Astrocyte (in vitro differentiated cells and primary cell): Measurements from ENCODE around the gene DNM1. TPM values are rescaled to one million over a fixed set of nuclear protein-coding genes. Genes with fewer than 3 reads are reported as not detected.

Experiments used
- DNase-seq: peaks from one replicate; pipeline ENCODE4 v3.0.0-alpha.2; 2010; ENCODE audit warnings: low read depth
- FAIRE-seq: peaks from 2 replicates; lab custom pipeline; 2011; peaks lifted over from hg19 to GRCh38; lab: Jason Lieb, UNC
- H2AFZ ChIP-seq: 2 replicates; pipeline ENCODE4 v1.6.0; 2012; ENCODE audit warnings: low read depth, low read length, inconsistent platforms
- H3K27ac ChIP-seq: 2 replicates; pipeline ENCODE4 v1.5.1; 2011; ENCODE audit warnings: low read depth, low read length, inconsistent platforms
- H3K27me3 ChIP-seq: 2 replicates; pipeline ENCODE4 v1.6.0; 2011; ENCODE audit warnings: low read length, inconsistent platforms; ENCODE audit not compliant: insufficient read depth
- H3K36me3 ChIP-seq: 2 replicates; pipeline ENCODE4 v1.5.1; 2011; ENCODE audit warnings: low read length, inconsistent platforms; ENCODE audit not compliant: insufficient read depth
- H3K4me1 ChIP-seq: 2 replicates; pipeline ENCODE4 v1.5.1; 2011; ENCODE audit warnings: low read length, inconsistent platforms; ENCODE audit not compliant: insufficient read depth
- H3K4me2 ChIP-seq: 2 replicates; pipeline ENCODE4 v1.6.0; 2012; ENCODE audit warnings: low read length, inconsistent platforms
- H3K4me3 ChIP-seq: 2 replicates; pipeline ENCODE4 v1.5.1; 2011; ENCODE audit warnings: low read depth, mild to moderate bottlenecking, low read length, inconsistent platforms; ENCODE audit not compliant: insufficient read depth
- H3K79me2 ChIP-seq: 2 replicates; pipeline ENCODE4 v1.6.0; 2012; ENCODE audit warnings: mild to moderate bottlenecking, low read length, inconsistent platforms; ENCODE audit not compliant: insufficient read depth
- H3K9ac ChIP-seq: 2 replicates; pipeline ENCODE4 v1.6.0; 2012; ENCODE audit warnings: mild to moderate bottlenecking, low read length, inconsistent platforms
- H3K9me3 ChIP-seq: 2 replicates; pipeline ENCODE4 v1.5.1; 2012; ENCODE audit warnings: low read depth, mild to moderate bottlenecking, low read length, inconsistent platforms; ENCODE audit not compliant: insufficient read depth
- H4K20me1 ChIP-seq: 2 replicates; pipeline ENCODE4 v1.6.0; 2012; ENCODE audit warnings: low read length, inconsistent platforms; ENCODE audit not compliant: insufficient read depth
- H3K27ac Mint-ChIP-seq: one replicate; pipeline ENCODE4 v1.8.0; 2021; ENCODE audit warnings: mild to moderate bottlenecking, mixed read lengths; ENCODE audit not compliant: unreplicated experiment
- H3K27me3 Mint-ChIP-seq: one replicate; pipeline ENCODE4 v1.8.0; 2021; ENCODE audit warnings: low read depth, mixed read lengths; ENCODE audit not compliant: unreplicated experiment
- H3K36me3 Mint-ChIP-seq: one replicate; pipeline ENCODE4 v1.8.0; 2021; ENCODE audit warnings: low read depth, mixed read lengths; ENCODE audit not compliant: unreplicated experiment
- H3K4me1 Mint-ChIP-seq: one replicate; pipeline ENCODE4 v1.8.0; 2021; ENCODE audit warnings: low read depth, mixed read lengths; ENCODE audit not compliant: unreplicated experiment
- H3K4me3 Mint-ChIP-seq: one replicate; pipeline ENCODE4 v1.8.0; 2021; ENCODE audit warnings: mild to moderate bottlenecking, moderate library complexity, mixed read lengths; ENCODE audit not compliant: unreplicated experiment
- H3K9me3 Mint-ChIP-seq: one replicate; pipeline ENCODE4 v1.8.0; 2021; ENCODE audit warnings: mild to moderate bottlenecking, mixed read lengths; ENCODE audit not compliant: unreplicated experiment
- CTCF ChIP-seq: IDR thresholded peaks from 2 replicates; pipeline ENCODE4 v1.5.1; 2011; ENCODE audit warnings: low read depth, mild to moderate bottlenecking, inconsistent platforms, low read length, moderate library complexity; ENCODE audit not compliant: insufficient read depth
- EZH2 ChIP-seq: IDR thresholded peaks from 2 replicates; pipeline ENCODE4 v1.6.1; 2012; ENCODE audit warnings: mild to moderate bottlenecking, low read length, inconsistent platforms; ENCODE audit not compliant: insufficient read depth
- total RNA-seq: library from RNA; stranded (reverse); gene quantifications from 2 replicates; pipeline ENCODE4 v1.2.1, GENCODE V29; 2021

The DNM1 gene
- total RNA-seq, 1 donor from 2014 or later: 29.7 TPM

- H3K9me3 ChIP-seq: no peaks in the 10 kb centered on the region
- H3K79me2 ChIP-seq: peaks cover 23% of the 10 kb centered on the region
- H3K4me3 ChIP-seq: peak within 1 kb of the TSS; percentile 93
- H3K4me2 ChIP-seq: peak within 1 kb of the TSS; percentile 100
- H3K27ac ChIP-seq: peak within 1 kb of the TSS; percentile 63
- H3K4me1 ChIP-seq: peaks cover 13% of the 10 kb centered on the region
- Mint-ChIP-seq H3K27me3 (peaks cover 1% of the 10 kb centered on the region), H3K4me3 (peak within 1 kb of the TSS; percentile 81), H3K27ac (no peak within 1 kb of the TSS), H3K36me3 (peaks cover 17% of the 10 kb centered on the region), H3K4me1 (peaks cover 2% of the 10 kb centered on the region), H3K9me3 (no peaks in the 10 kb centered on the region)
- peaks cover 37% of the 10 kb centered on the region for H4K20me1 ChIP-seq
- TF ChIP-seq CTCF: no peak
- TF ChIP-seq EZH2: no peak
- DNase-seq (peak; percentile 60), FAIRE-seq (no peak)
- H2AFZ ChIP-seq: peak within 1 kb of the TSS; percentile 89
- H3K9ac ChIP-seq: peak within 1 kb of the TSS; percentile 92
- peaks cover 11% of the 10 kb centered on the region for H3K36me3 ChIP-seq
- H3K27me3 ChIP-seq: no peaks in the 10 kb centered on the region
Observed at GRCh38 chr9:128159784-128160602, 43.2 kb upstream of the DNM1 start, which contains the start of gene BBLN. Gene BBLN, plus strand, starts transcription at chr9:128160265. Its CDS starts 143 bp downstream, at chr9:128160408.

GRCh38 chr9:128160603-128160987 lies 42.6 kb upstream of the DNM1 start:
- H3K36me3 ChIP-seq: peaks cover 11% of the 10 kb centered on the region
- no peak for FAIRE-seq
- Mint-ChIP-seq H3K27me3 (no peaks in the 10 kb centered on the region), H3K27ac (no peak overlapping the region), H3K9me3 (no peaks in the 10 kb centered on the region), H3K36me3 (peaks cover 17% of the 10 kb centered on the region), H3K4me1 (peaks cover 2% of the 10 kb centered on the region), H3K4me3 (peak overlapping the region; percentile 81)
- H2AFZ ChIP-seq: peak overlapping the region; percentile 87
- peaks cover 13% of the 10 kb centered on the region for H3K4me1 ChIP-seq
- H3K9me3 ChIP-seq: no peaks in the 10 kb centered on the region
- peak overlapping the region; percentile 63 for H3K27ac ChIP-seq
- peak overlapping the region; percentile 92 for H3K9ac ChIP-seq
- TF ChIP-seq CTCF (no peak), EZH2 (no peak)
- peaks cover 23% of the 10 kb centered on the region for H3K79me2 ChIP-seq
- peaks cover 37% of the 10 kb centered on the region for H4K20me1 ChIP-seq
- no peak for DNase-seq
- H3K4me2 ChIP-seq: peak overlapping the region; percentile 100
- H3K27me3 ChIP-seq: no peaks in the 10 kb centered on the region
- H3K4me3 ChIP-seq: peak overlapping the region; percentile 93
